ENCODE results near the gene ELAVL2.

The ELAVL2 gene

DNA sequence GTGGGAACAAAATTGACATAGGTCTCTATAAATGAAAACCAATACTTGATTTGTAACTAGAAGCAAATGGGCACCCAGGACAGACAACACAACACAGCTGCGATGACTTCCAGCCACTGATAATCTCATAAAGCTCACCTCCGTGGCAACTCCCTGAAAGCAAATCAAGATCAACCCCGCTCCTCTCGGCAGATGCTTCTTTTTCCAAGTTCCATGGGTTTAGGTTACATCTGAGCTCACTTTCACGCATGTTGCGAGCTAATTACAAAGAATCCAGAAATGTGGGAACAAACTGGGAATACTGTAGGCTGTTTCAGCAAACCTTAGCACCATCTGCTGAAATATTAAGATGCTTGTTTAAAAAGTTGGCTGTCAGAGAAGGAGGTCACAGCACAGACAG is 153.9 kb downstream of the ELAVL2 start:
- H3K9me3 ChIP-seq (ENCODE audit: control insufficient read depth in 5 of 5, low read length in 5 of 5): no peaks in the 10 kb centered on the region
- no peaks in the 10 kb centered on the region for H3K36me3 ChIP-seq (ENCODE audit: control insufficient read depth in 5 of 5, insufficient read depth in 5 of 5, low read length in 5 of 5)
- no peak overlapping the region for H3K27ac ChIP-seq (ENCODE audit: low read depth, low read length)
- no peaks in the 10 kb centered on the region for H3K4me1 ChIP-seq (ENCODE audit: control insufficient read depth in 5 of 5, insufficient read depth in 5 of 5, low read length in 5 of 5)
- H3K4me3 ChIP-seq (ENCODE audit: low read depth in 1 of 5, low read length in 5 of 5): no peak overlapping the region
- H3K27me3 ChIP-seq (ENCODE audit: control insufficient read depth in 5 of 5, insufficient read depth in 4 of 5, low read length in 5 of 5): no peaks in the 10 kb centered on the region
- H3K9ac ChIP-seq (ENCODE audit: low read length in 5 of 5): no peak overlapping the region

- Histone ChIP-seq H3K27me3 (ENCODE audit: control insufficient read depth in 5 of 5, insufficient read depth in 4 of 5, low read length in 5 of 5) (no peaks in the 10 kb centered on the region), H3K27ac (ENCODE audit: low read depth, low read length) (no peak overlapping the region), H3K4me3 (ENCODE audit: low read depth in 1 of 5, low read length in 5 of 5) (no peak overlapping the region), H3K9me3 (ENCODE audit: control insufficient read depth in 5 of 5, low read length in 5 of 5) (no peaks in the 10 kb centered on the region), H3K4me1 (ENCODE audit: control insufficient read depth in 5 of 5, insufficient read depth in 5 of 5, low read length in 5 of 5) (no peaks in the 10 kb centered on the region), H3K36me3 (ENCODE audit: control insufficient read depth in 5 of 5, insufficient read depth in 5 of 5, low read length in 5 of 5) (no peaks in the 10 kb centered on the region), H3K9ac (ENCODE audit: low read length in 5 of 5) (no peak overlapping the region)
Observed at GRCh38 chr9:23669776-23670175, 156.3 kb downstream of the ELAVL2 start.

DNA sequence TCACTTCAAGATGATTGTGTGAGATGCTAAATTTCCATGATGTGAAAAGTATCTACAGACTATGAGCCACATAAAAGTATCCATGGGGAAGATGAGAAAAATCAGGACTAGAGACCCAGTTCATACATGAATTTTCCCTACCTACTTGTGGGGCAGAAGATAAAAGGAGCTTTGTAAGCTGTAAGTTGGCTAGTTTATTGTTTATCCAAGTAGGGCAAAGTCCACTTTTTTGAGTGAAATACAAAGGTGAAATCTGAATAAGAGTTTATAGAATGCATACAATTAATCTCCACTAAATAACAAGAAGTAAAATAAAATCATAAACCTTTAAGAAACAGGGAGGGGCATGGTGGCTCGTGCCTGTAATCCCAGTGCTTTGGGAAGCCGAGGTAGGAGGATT is 160.4 kb downstream of the ELAVL2 start:
- no peak overlapping the region for H3K27ac ChIP-seq (ENCODE audit: low read depth, low read length)
- no peaks in the 10 kb centered on the region for H3K36me3 ChIP-seq (ENCODE audit: control insufficient read depth in 5 of 5, insufficient read depth in 5 of 5, low read length in 5 of 5)
- H3K27me3 ChIP-seq (ENCODE audit: control insufficient read depth in 5 of 5, insufficient read depth in 4 of 5, low read length in 5 of 5): no peaks in the 10 kb centered on the region
- no peak overlapping the region for H3K4me3 ChIP-seq (ENCODE audit: low read depth in 1 of 5, low read length in 5 of 5)
- no peaks in the 10 kb centered on the region for H3K4me1 ChIP-seq (ENCODE audit: control insufficient read depth in 5 of 5, insufficient read depth in 5 of 5, low read length in 5 of 5)
- H3K9me3 ChIP-seq (ENCODE audit: control insufficient read depth in 5 of 5, low read length in 5 of 5): no peaks in the 10 kb centered on the region
- H3K9ac ChIP-seq (ENCODE audit: low read length in 5 of 5): no peak overlapping the region

GRCh38 chr9:23665051-23665450 is 161.0 kb downstream of the ELAVL2 start:
- H3K4me3 ChIP-seq (ENCODE audit: low read depth in 1 of 5, low read length in 5 of 5): no peak overlapping the region
- no peak overlapping the region for H3K27ac ChIP-seq (ENCODE audit: low read depth, low read length)
- no peaks in the 10 kb centered on the region for H3K4me1 ChIP-seq (ENCODE audit: control insufficient read depth in 5 of 5, insufficient read depth in 5 of 5, low read length in 5 of 5)
- H3K36me3 ChIP-seq (ENCODE audit: control insufficient read depth in 5 of 5, insufficient read depth in 5 of 5, low read length in 5 of 5): no peaks in the 10 kb centered on the region
- H3K9me3 ChIP-seq (ENCODE audit: control insufficient read depth in 5 of 5, low read length in 5 of 5): no peaks in the 10 kb centered on the region
- no peak overlapping the region for H3K9ac ChIP-seq (ENCODE audit: low read length in 5 of 5)
- H3K27me3 ChIP-seq (ENCODE audit: control insufficient read depth in 5 of 5, insufficient read depth in 4 of 5, low read length in 5 of 5): no peaks in the 10 kb centered on the region

GRCh38 chr9:23663946-23664345 is 162.1 kb downstream of the ELAVL2 start:
- no peak overlapping the region for H3K4me3 ChIP-seq (ENCODE audit: low read depth in 1 of 5, low read length in 5 of 5)
- H3K9ac ChIP-seq (ENCODE audit: low read length in 5 of 5): no peak overlapping the region
- H3K27me3 ChIP-seq (ENCODE audit: control insufficient read depth in 5 of 5, insufficient read depth in 4 of 5, low read length in 5 of 5): no peaks in the 10 kb centered on the region
- H3K4me1 ChIP-seq (ENCODE audit: control insufficient read depth in 5 of 5, insufficient read depth in 5 of 5, low read length in 5 of 5): no peaks in the 10 kb centered on the region
- H3K9me3 ChIP-seq (ENCODE audit: control insufficient read depth in 5 of 5, low read length in 5 of 5): no peaks in the 10 kb centered on the region
- H3K36me3 ChIP-seq (ENCODE audit: control insufficient read depth in 5 of 5, insufficient read depth in 5 of 5, low read length in 5 of 5): no peaks in the 10 kb centered on the region
- H3K27ac ChIP-seq (ENCODE audit: low read depth, low read length): no peak overlapping the region

- H3K27ac ChIP-seq (ENCODE audit: low read depth, low read length): no peak overlapping the region
- H3K9ac ChIP-seq (ENCODE audit: low read length in 5 of 5): no peak overlapping the region
- no peaks in the 10 kb centered on the region for H3K27me3 ChIP-seq (ENCODE audit: control insufficient read depth in 5 of 5, insufficient read depth in 4 of 5, low read length in 5 of 5)
- H3K4me1 ChIP-seq (ENCODE audit: control insufficient read depth in 5 of 5, insufficient read depth in 5 of 5, low read length in 5 of 5): no peaks in the 10 kb centered on the region
- H3K36me3 ChIP-seq (ENCODE audit: control insufficient read depth in 5 of 5, insufficient read depth in 5 of 5, low read length in 5 of 5): no peaks in the 10 kb centered on the region
- H3K4me3 ChIP-seq (ENCODE audit: low read depth in 1 of 5, low read length in 5 of 5): no peak overlapping the region
- H3K9me3 ChIP-seq (ENCODE audit: control insufficient read depth in 5 of 5, low read length in 5 of 5): no peaks in the 10 kb centered on the region
Observed at GRCh38 chr9:23663536-23663935, 162.5 kb downstream of the ELAVL2 start.

- Histone ChIP-seq H3K4me1 (ENCODE audit: control insufficient read depth in 5 of 5, insufficient read depth in 5 of 5, low read length in 5 of 5) (no peaks in the 10 kb centered on the region), H3K4me3 (ENCODE audit: low read depth in 1 of 5, low read length in 5 of 5) (no peak overlapping the region), H3K27ac (ENCODE audit: low read depth, low read length) (no peak overlapping the region), H3K27me3 (ENCODE audit: control insufficient read depth in 5 of 5, insufficient read depth in 4 of 5, low read length in 5 of 5) (no peaks in the 10 kb centered on the region), H3K9ac (ENCODE audit: low read length in 5 of 5) (no peak overlapping the region), H3K36me3 (ENCODE audit: control insufficient read depth in 5 of 5, insufficient read depth in 5 of 5, low read length in 5 of 5) (no peaks in the 10 kb centered on the region), H3K9me3 (ENCODE audit: control insufficient read depth in 5 of 5, low read length in 5 of 5) (no peaks in the 10 kb centered on the region)
Observed at GRCh38 chr9:23663125-23663524, 162.9 kb downstream of the ELAVL2 start.

- Histone ChIP-seq H3K9me3 (ENCODE audit: control insufficient read depth in 5 of 5, low read length in 5 of 5) (no peaks in the 10 kb centered on the region), H3K27me3 (ENCODE audit: control insufficient read depth in 5 of 5, insufficient read depth in 4 of 5, low read length in 5 of 5) (no peaks in the 10 kb centered on the region), H3K36me3 (ENCODE audit: control insufficient read depth in 5 of 5, insufficient read depth in 5 of 5, low read length in 5 of 5) (no peaks in the 10 kb centered on the region), H3K4me1 (ENCODE audit: control insufficient read depth in 5 of 5, insufficient read depth in 5 of 5, low read length in 5 of 5) (no peaks in the 10 kb centered on the region), H3K4me3 (ENCODE audit: low read depth in 1 of 5, low read length in 5 of 5) (no peak overlapping the region), H3K27ac (ENCODE audit: low read depth, low read length) (no peak overlapping the region), H3K9ac (ENCODE audit: low read length in 5 of 5) (no peak overlapping the region)
Observed at GRCh38 chr9:23662320-23662719, 163.7 kb downstream of the ELAVL2 start.

DNA sequence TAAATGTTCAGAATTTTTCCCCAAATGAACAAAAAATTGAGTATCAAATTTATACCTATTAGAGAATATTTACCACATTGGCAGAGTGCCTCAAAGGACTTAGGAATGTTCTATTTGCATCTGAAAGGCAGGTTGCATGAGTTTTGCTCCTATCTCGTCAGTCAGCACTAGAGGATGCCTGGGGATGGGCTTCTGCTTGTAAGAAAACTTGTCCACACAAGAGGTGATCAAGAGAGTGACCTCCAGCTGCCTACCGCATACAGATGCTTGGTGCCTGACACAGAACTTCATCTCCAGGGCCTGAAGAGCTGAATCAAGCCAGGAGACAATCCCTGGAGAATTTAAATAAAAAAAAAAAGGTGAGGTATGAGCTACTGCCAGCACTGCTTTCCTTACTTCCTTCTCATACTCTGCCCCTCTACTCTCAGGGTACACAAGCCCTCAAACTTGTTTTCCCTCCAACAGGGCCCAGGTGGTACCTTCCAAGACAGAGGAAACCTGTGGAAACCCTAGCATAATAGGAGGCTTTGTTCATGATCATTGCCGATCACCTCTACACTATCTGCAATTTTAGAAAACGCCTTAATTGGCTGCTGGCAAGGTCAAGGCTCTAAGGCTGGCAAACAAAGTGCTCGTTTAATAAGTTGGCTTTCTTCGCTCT is 166.6 kb downstream of the ELAVL2 start:
- no peak overlapping the region for H3K9ac ChIP-seq (ENCODE audit: low read length in 5 of 5)
- H3K9me3 ChIP-seq (ENCODE audit: control insufficient read depth in 5 of 5, low read length in 5 of 5): peaks cover 0 to 2% (median 0%) of the 10 kb centered on the region in 5 donors
- no peaks in the 10 kb centered on the region for H3K4me1 ChIP-seq (ENCODE audit: control insufficient read depth in 5 of 5, insufficient read depth in 5 of 5, low read length in 5 of 5)
- H3K36me3 ChIP-seq (ENCODE audit: control insufficient read depth in 5 of 5, insufficient read depth in 5 of 5, low read length in 5 of 5): no peaks in the 10 kb centered on the region
- H3K27me3 ChIP-seq (ENCODE audit: control insufficient read depth in 5 of 5, insufficient read depth in 4 of 5, low read length in 5 of 5): no peaks in the 10 kb centered on the region
- H3K4me3 ChIP-seq (ENCODE audit: low read depth in 1 of 5, low read length in 5 of 5): no peak overlapping the region
- H3K27ac ChIP-seq (ENCODE audit: low read depth, low read length): no peak overlapping the region

GRCh38 chr9:23658376-23659258 is 167.4 kb downstream of the ELAVL2 start:
- Histone ChIP-seq H3K9ac (ENCODE audit: low read length in 5 of 5) (no peak overlapping the region), H3K36me3 (ENCODE audit: control insufficient read depth in 5 of 5, insufficient read depth in 5 of 5, low read length in 5 of 5) (no peaks in the 10 kb centered on the region), H3K4me1 (ENCODE audit: control insufficient read depth in 5 of 5, insufficient read depth in 5 of 5, low read length in 5 of 5) (no peaks in the 10 kb centered on the region), H3K27ac (ENCODE audit: low read depth, low read length) (no peak overlapping the region), H3K9me3 (ENCODE audit: control insufficient read depth in 5 of 5, low read length in 5 of 5) (peaks cover 0 to 2% (median 0%) of the 10 kb centered on the region in 5 donors), H3K4me3 (ENCODE audit: low read depth in 1 of 5, low read length in 5 of 5) (no peak overlapping the region), H3K27me3 (ENCODE audit: control insufficient read depth in 5 of 5, insufficient read depth in 4 of 5, low read length in 5 of 5) (no peaks in the 10 kb centered on the region)
